Endothelial cell of umbilical vein (primary cell): ENCODE data around the gene REPS1. TPM values are rescaled to one million over a fixed set of nuclear protein-coding genes. Genes with fewer than 3 reads are reported as not detected.

Source experiments
- BruUV-seq: library from RNA; stranded (reverse); fragments of 400-500 nt; replicated peaks from 2 replicates; lab custom pipeline; 2021; lab: Mats Ljungman, UMichigan
- CTCF ChIA-PET: fragments of 300-600, 350-600 bp; sonication (Branson Sonifier 250); formaldehyde crosslinking; loops from one replicate; lab custom pipeline; 2021; ENCODE audit warnings: antibody characterized with exemption, inconsistent platforms; lab: Charles Lee
- POLR2A ChIA-PET: fragments of 300-600, 350-600 bp; sonication (Branson Sonifier 250); formaldehyde crosslinking; loops from one replicate; lab custom pipeline; 2021; ENCODE audit warnings: antibody characterized with exemption, inconsistent platforms; lab: Charles Lee
- DNase-seq: peaks from one replicate; pipeline ENCODE4 v3.0.0-alpha.2; 2011; ENCODE audit warnings: low read depth, low spot score
- FAIRE-seq: peaks from 2 replicates; lab custom pipeline; 2011; peaks lifted over from hg19 to GRCh38; lab: Jason Lieb, UNC
- H2AFZ ChIP-seq: 2 replicates; pipeline ENCODE4 v1.6.0; 2012; ENCODE audit warnings: low read depth, low read length, control low read depth, inconsistent platforms
- H3K27ac ChIP-seq: 2 replicates; pipeline ENCODE4 v1.5.1; 2011; ENCODE audit warnings: low read depth, mild to moderate bottlenecking, control low read depth, low read length, moderate library complexity; ENCODE audit not compliant: insufficient read depth
- H3K27me3 ChIP-seq, 2 experiments: 2 replicates each; pipeline versions ENCODE4 v1.6.0 to v1.6.1; 2011; ENCODE audit warnings: low read length in 2 of 2, mixed read lengths in 1 of 2; ENCODE audit not compliant: control insufficient read depth in 2 of 2, insufficient read depth in 2 of 2
- H3K36me3 ChIP-seq, 2 experiments: 2 replicates in 1 of 2; 3 replicates in 1 of 2; pipeline ENCODE4 v1.5.1; 2011; ENCODE audit warnings: low read length in 2 of 2, mild to moderate bottlenecking in 1 of 2, moderate library complexity in 1 of 2; ENCODE audit not compliant: control insufficient read depth in 2 of 2, insufficient read depth in 2 of 2; ENCODE audit errors: extremely low read depth in 1 of 2
- H3K4me1 ChIP-seq: 3 replicates; pipeline ENCODE4 v1.5.1; 2011; ENCODE audit warnings: mild to moderate bottlenecking, low read length; ENCODE audit not compliant: control insufficient read depth, insufficient read depth; ENCODE audit errors: extremely low read depth
- H3K4me2 ChIP-seq: 2 replicates; pipeline ENCODE4 v1.6.1; 2011; ENCODE audit warnings: low read length, control low read depth, mixed read lengths; ENCODE audit not compliant: insufficient read depth
- H3K4me3 ChIP-seq, 3 experiments: fragments of 200-600 bp in 1 of 3; sonication (generic), shearing (Covaris generic) in 1 of 3; replicated peaks in 1 of 3; 2 replicates each; pipeline ENCODE4 v1.5.1; 2011 to 2016; ENCODE audit warnings: control low read depth in 3 of 3, low read length in 3 of 3, mild to moderate bottlenecking in 2 of 3, inconsistent platforms in 1 of 3, low read depth in 1 of 3, moderate library complexity in 1 of 3; ENCODE audit not compliant: insufficient read depth in 1 of 3
- H3K79me2 ChIP-seq: 2 replicates; pipeline ENCODE4 v1.6.0; 2012; ENCODE audit warnings: low read length, inconsistent platforms; ENCODE audit not compliant: control insufficient read depth, insufficient read depth
- H3K9ac ChIP-seq: replicated peaks from 2 replicates; pipeline ENCODE3; 2011; ENCODE audit warnings: low read length, control low read depth; ENCODE audit not compliant: insufficient read depth; ENCODE audit errors: extremely low read depth
- H3K9me1 ChIP-seq: replicated peaks from 3 replicates; pipeline ENCODE4 v1.6.0; 2011; ENCODE audit warnings: mild to moderate bottlenecking, low read length; ENCODE audit not compliant: control insufficient read depth, insufficient read depth; ENCODE audit errors: extremely low read depth
- H3K9me3 ChIP-seq: replicated peaks from 2 replicates; pipeline ENCODE4 v1.5.1; 2012; ENCODE audit warnings: low read length, inconsistent platforms; ENCODE audit not compliant: control insufficient read depth, insufficient read depth
- H4K20me1 ChIP-seq: replicated peaks from 2 replicates; pipeline ENCODE3; 2011; ENCODE audit warnings: mild to moderate bottlenecking, low read length; ENCODE audit not compliant: control insufficient read depth, insufficient read depth; ENCODE audit errors: extremely low read depth
- CTCF ChIP-seq, 2 donors: IDR thresholded peaks; 1 replicate in 1 of 2; 2 replicates in 1 of 2; pipeline ENCODE4 v1.5.1; 2011; ENCODE audit warnings: low read length in 2 of 2, mild to moderate bottlenecking in 2 of 2, moderate library complexity in 2 of 2, control low read depth in 1 of 2, inconsistent platforms in 1 of 2, low read depth in 1 of 2; ENCODE audit not compliant: insufficient read depth in 1 of 2; ENCODE audit errors: extremely low read depth in 1 of 2
- EZH2 ChIP-seq: IDR thresholded peaks from 2 replicates; pipeline ENCODE4 v1.6.1; 2012; ENCODE audit warnings: borderline replicate concordance, low read depth, mild to moderate bottlenecking, moderate library complexity, low read length, inconsistent platforms; ENCODE audit not compliant: severe bottlenecking
- FOS ChIP-seq: IDR thresholded peaks from 2 replicates; pipeline ENCODE4 v1.6.1; 2011; ENCODE audit warnings: mild to moderate bottlenecking, low read length, moderate library complexity, borderline replicate concordance; ENCODE audit not compliant: insufficient read depth
- GATA2 ChIP-seq: IDR thresholded peaks from 2 replicates; pipeline ENCODE4 v1.7.0; 2011; ENCODE audit warnings: low read depth, mild to moderate bottlenecking, moderate library complexity, mixed read lengths, low read length; ENCODE audit not compliant: insufficient read length, insufficient read depth
- JUN ChIP-seq: IDR thresholded peaks from 2 replicates; pipeline ENCODE4 v1.6.1; 2011; ENCODE audit warnings: borderline replicate concordance, low read depth; ENCODE audit not compliant: insufficient read length, insufficient read depth
- MAX ChIP-seq: IDR thresholded peaks from 2 replicates; pipeline ENCODE4 v1.6.1; 2011; ENCODE audit not compliant: insufficient read depth, insufficient read length
- MYC ChIP-seq: IDR thresholded peaks from one replicate; pipeline ENCODE4 v1.6.1; 2011; ENCODE audit warnings: mild to moderate bottlenecking, low read depth, low read length
- POLR2A ChIP-seq: IDR thresholded peaks from 2 replicates; pipeline ENCODE4 v1.6.1; 2012; ENCODE audit warnings: low read depth, mild to moderate bottlenecking, control low read depth, low read length
- POLR2AphosphoS5 ChIP-seq: IDR thresholded peaks from 2 replicates; pipeline ENCODE4 v1.6.1; 2012; ENCODE audit warnings: low read depth, mild to moderate bottlenecking, control low read depth, low read length, moderate library complexity; ENCODE audit not compliant: insufficient read depth
- dilution Hi-C: fragments of 300-500 bp; cut with MboI; formaldehyde crosslinking; loops from one replicate; pipeline ENCODE4 v1.15.0; 2019; ENCODE audit warnings: low sequenced_read_pairs; ENCODE audit not compliant: extremely low pct_ligation_motif_present
- intact Hi-C: fragments of 100-400 bp; cut with micrococcal nuclease; formaldehyde crosslinking; loops from one replicate; pipeline ENCODE4 v1.10.0; 2022
- polyA plus RNA-seq, 4 experiments: library from polyadenylated mRNA; depleted of rRNA in 3 of 4; stranded (reverse) in 3 of 4; unstranded in 1 of 4; fragments of >200 nt; gene quantifications; 2 replicates each; pipeline versions ENCODE4 v1.2.1 to v1.2.3, GENCODE V29; 2011 to 2012; ENCODE audit warnings: missing spikeins in 1 of 4
- total RNA-seq: library from RNA; stranded (reverse); gene quantifications from 2 replicates; pipeline ENCODE4 v1.2.3, GENCODE V29; 2021

The REPS1 gene
- total and polyA plus RNA-seq, 2 donors (not counting 3 experiments of a cell fraction or from before 2014, with no cell fraction given): 20.6 to 35.0 TPM

- Histone ChIP-seq H3K4me3 (no peak overlapping the region), H3K79me2 (peaks cover 73% of the 10 kb centered on the region), H3K4me2 (no peak overlapping the region), H3K9ac (no peak overlapping the region), H3K36me3 (no peaks in the 10 kb centered on the region), H2AFZ (no peak overlapping the region), H3K27ac (no peak overlapping the region), H3K9me3 (no peaks in the 10 kb centered on the region), H4K20me1 (peaks cover 2% of the 10 kb centered on the region), H3K4me1 (peaks cover 17% of the 10 kb centered on the region), H3K9me1 (no peaks in the 10 kb centered on the region), H3K27me3 (no peaks in the 10 kb centered on the region)
- DNase-seq: no peak
- TF ChIP-seq MAX: no peak
- TF ChIP-seq FOS: no peak
- no peak for TF ChIP-seq CTCF (IDR thresholded peaks at IDR 0.05; ENCODE audit: extremely low read depth in 1 of 2, insufficient read depth in 1 of 2, low read depth in 1 of 2, low read length in 2 of 2)
- TF ChIP-seq GATA2: no peak
- TF ChIP-seq POLR2AphosphoS5: no peak
- TF ChIP-seq POLR2A: no peak
- TF ChIP-seq JUN: no peak
- no peak for TF ChIP-seq MYC
- TF ChIP-seq EZH2: no peak
- FAIRE-seq: no peak
- dilution Hi-C loops: no loop called here
- ChIA-PET POLR2A (no interaction called here), CTCF (interaction anchor here (1.7 kb wide), 1 partner anchor 12 kb away, joined by 5 read pairs; no protein-coding TSS in a partner anchor)
- BruUV-seq: no TSS peak
- intact Hi-C loops: no loop called here
Observed at GRCh38 chr6:138955262-138955661, 32.8 kb downstream of the REPS1 start.
